ENCODE measurements around the gene RBP2. TPM values are rescaled to one million over a fixed set of nuclear protein-coding genes. Genes with fewer than 3 reads are reported as not detected.

Gene RBP2
- total RNA-seq, 2 donors from 2014 or later: not detected

- DNase-seq: no peak
- Mint-ChIP-seq H3K27me3 (ENCODE audit: insufficient read depth) (no peaks in the 10 kb centered on the region), H3K27ac (no peak overlapping the region), H3K36me3 (ENCODE audit: low read depth) (peaks cover 9% of the 10 kb centered on the region), H3K9me3 (peaks cover 4% of the 10 kb centered on the region), H3K4me3 (no peak overlapping the region), H3K4me1 (peaks cover 2% of the 10 kb centered on the region)
- Histone ChIP-seq H3K9ac (ENCODE audit: extremely low read depth, low read length, poor library complexity, severe bottlenecking) (no peak overlapping the region), H3K4me3 (ENCODE audit: low read length) (no peak overlapping the region), H3K4me1 (ENCODE audit: control insufficient read depth, insufficient read depth, low read length) (no peaks in the 10 kb centered on the region), H3K9me3 (ENCODE audit: control insufficient read depth, low read length) (no peaks in the 10 kb centered on the region), H3K36me3 (ENCODE audit: control insufficient read depth, insufficient read depth, low read length) (peaks cover 4% of the 10 kb centered on the region), H3K27me3 (ENCODE audit: control insufficient read depth, insufficient read depth, low read length, poor library complexity, severe bottlenecking) (no peaks in the 10 kb centered on the region), H3K27ac (ENCODE audit: low read depth, low read length) (no peak overlapping the region)
- TF ChIP-seq CTCF (conservative IDR thresholded peaks at IDR 0.05): no peak
- 100% methylated on average over 1 of the region's 1 CpG; no CpG with 5 or more reads in 1 of the 2 experiments for WGBS, 2 experiments (ENCODE audit: insufficient coverage in 1 of 2, insufficient read length in 1 of 2)
Measured at GRCh38 chr3:139434228-139434627, 42.1 kb downstream of the RBP2 start.

GRCh38 chr3:139433089-139433488, 43.2 kb downstream of the RBP2 start:
- Histone ChIP-seq H3K27ac (ENCODE audit: low read depth, low read length) (no peak overlapping the region), H3K9me3 (ENCODE audit: control insufficient read depth, low read length) (no peaks in the 10 kb centered on the region), H3K9ac (ENCODE audit: extremely low read depth, low read length, poor library complexity, severe bottlenecking) (no peak overlapping the region), H3K4me3 (ENCODE audit: low read length) (no peak overlapping the region), H3K4me1 (ENCODE audit: control insufficient read depth, insufficient read depth, low read length) (no peaks in the 10 kb centered on the region), H3K36me3 (ENCODE audit: control insufficient read depth, insufficient read depth, low read length) (peaks cover 4% of the 10 kb centered on the region), H3K27me3 (ENCODE audit: control insufficient read depth, insufficient read depth, low read length, poor library complexity, severe bottlenecking) (no peaks in the 10 kb centered on the region)
- WGBS, 2 experiments (ENCODE audit: insufficient coverage in 1 of 2, insufficient read length in 1 of 2): 83% methylated on average over 1 of the region's 1 CpG; no CpG with 5 or more reads in 1 of the 2 experiments
- peaks cover 4% of the 10 kb centered on the region for H3K9me3 Mint-ChIP-seq
- no peak for TF ChIP-seq CTCF (conservative IDR thresholded peaks at IDR 0.05)
- H3K4me3 Mint-ChIP-seq: no peak overlapping the region
- H3K36me3 Mint-ChIP-seq (ENCODE audit: low read depth): peaks cover 9% of the 10 kb centered on the region
- no peak for DNase-seq
- H3K4me1 Mint-ChIP-seq: peaks cover 2% of the 10 kb centered on the region
- H3K27me3 Mint-ChIP-seq (ENCODE audit: insufficient read depth): no peaks in the 10 kb centered on the region
- no peak overlapping the region for H3K27ac Mint-ChIP-seq

- peaks cover 4% of the 10 kb centered on the region for H3K9me3 Mint-ChIP-seq
- H3K27ac ChIP-seq (ENCODE audit: low read depth, low read length): no peak overlapping the region
- peaks cover 2% of the 10 kb centered on the region for H3K4me1 Mint-ChIP-seq
Measured at GRCh38 chr3:139430493-139430892, 45.8 kb downstream of the RBP2 start.

More at GRCh38 chr3:139430493-139430892, 45.8 kb downstream of the RBP2 start:
- Histone ChIP-seq H3K4me1 (ENCODE audit: control insufficient read depth, insufficient read depth, low read length) (no peaks in the 10 kb centered on the region), H3K27me3 (ENCODE audit: control insufficient read depth, insufficient read depth, low read length, poor library complexity, severe bottlenecking) (no peaks in the 10 kb centered on the region), H3K9ac (ENCODE audit: extremely low read depth, low read length, poor library complexity, severe bottlenecking) (no peak overlapping the region), H3K9me3 (ENCODE audit: control insufficient read depth, low read length) (no peaks in the 10 kb centered on the region), H3K36me3 (ENCODE audit: control insufficient read depth, insufficient read depth, low read length) (peaks cover 4% of the 10 kb centered on the region), H3K4me3 (ENCODE audit: low read length) (no peak overlapping the region)
- TF ChIP-seq CTCF (conservative IDR thresholded peaks at IDR 0.05): no peak
- H3K27me3 Mint-ChIP-seq (ENCODE audit: insufficient read depth): no peaks in the 10 kb centered on the region
- H3K27ac Mint-ChIP-seq: no peak overlapping the region
- no peak overlapping the region for H3K4me3 Mint-ChIP-seq
- peaks cover 9% of the 10 kb centered on the region for H3K36me3 Mint-ChIP-seq (ENCODE audit: low read depth)
- peak; percentile 31 for DNase-seq
